NOMO-1 treated with DMSO at 0.1 percent for 48 hours (cell line): ENCODE results near the gene FOXF1.

ENCODE experiments used
- DNase-seq: peaks from one replicate; lab custom pipeline; 2025; ENCODE audit not compliant: unreplicated experiment; lab: John Stamatoyannopoulos, UW

FOXF1 gene

GRCh38 chr16:86554599-86554916 is 44.2 kb downstream of the FOXF1 start:
- no peak for DNase-seq

GRCh38 chr16:86554917-86555703 is 44.8 kb downstream of the FOXF1 start, which contains the start of gene MTHFSD:
Gene MTHFSD, minus strand, starts transcription at chr16:86555235. Its CDS starts 51 bp downstream, at chr16:86555184.
- DNase-seq = peak; percentile 81

- no peak for DNase-seq
Observed at GRCh38 chr16:86555704-86556075, 45.4 kb downstream of the FOXF1 start.

- DNase-seq = no peak
Observed at GRCh38 chr16:86556576-86556975, 46.2 kb downstream of the FOXF1 start.

- no peak for DNase-seq
Observed at GRCh38 chr16:86557587-86557986, 47.3 kb downstream of the FOXF1 start.

- no peak for DNase-seq
Observed at GRCh38 chr16:86558355-86559193, 48.2 kb downstream of the FOXF1 start.

- DNase-seq = no peak
Observed at GRCh38 chr16:86559802-86560305, 49.5 kb downstream of the FOXF1 start.

- DNase-seq = no peak
Observed at GRCh38 chr16:86562356-86562755, 52.0 kb downstream of the FOXF1 start.

GRCh38 chr16:86563469-86564345 is 53.4 kb downstream of the FOXF1 start:
- DNase-seq = peak; percentile 84
